GM19328 (cell line): ENCODE data around the gene UBR2.
"Not testable (repeated sequence)": the region's sequence is repeated elsewhere in the genome, so short reads cannot be mapped to it uniquely, and the experiment has no call there.

ENCODE experiments used
- ATAC-seq: cut with Tn5 transposase; IDR thresholded peaks from one replicate; pipeline ENCODE4 v1.9.1; 2021; ENCODE audit warnings: mild to moderate bottlenecking, moderate library complexity; ENCODE audit not compliant: unreplicated experiment

The UBR2 gene

GRCh38 chr6:42724825-42725224 lies 161.0 kb downstream of the UBR2 start:
- no peak for ATAC-seq

GRCh38 chr6:42726026-42726425 lies 162.2 kb downstream of the UBR2 start:
- ATAC-seq, result no peak

- ATAC-seq, result peak; percentile 65
Observed at GRCh38 chr6:42726485-42727086, 162.8 kb downstream of the UBR2 start.

GRCh38 chr6:42727087-42727611 lies 163.3 kb downstream of the UBR2 start:
- ATAC-seq, result no peak

GRCh38 chr6:42727627-42728026 lies 163.8 kb downstream of the UBR2 start:
- no peak for ATAC-seq

GRCh38 chr6:42729731-42730130 lies 165.9 kb downstream of the UBR2 start:
- ATAC-seq, result no peak

GRCh38 chr6:42733867-42734481 lies 170.1 kb downstream of the UBR2 start:
- not testable (repeated sequence) for ATAC-seq

- ATAC-seq, result no peak
Observed at GRCh38 chr6:42735976-42736375, 172.1 kb downstream of the UBR2 start.

- no peak for ATAC-seq
Observed at GRCh38 chr6:42740725-42741124, 176.9 kb downstream of the UBR2 start.

GRCh38 chr6:42742116-42742894 lies 178.5 kb downstream of the UBR2 start:
- no peak for ATAC-seq
